K562 (cell line): ENCODE results near the gene LAMTOR5. TPM values are rescaled to one million over a fixed set of nuclear protein-coding genes. Genes with fewer than 3 reads are reported as not detected.

Source experiments
- ARID4B ChIP-seq: sonication (generic); formaldehyde crosslinking; IDR thresholded peaks from 2 replicates; pipeline ENCODE4 v1.8.0; 2022; ENCODE audit warnings: mild to moderate bottlenecking, missing genetic modification reagents
- COPS2 ChIP-seq: fragments of 450-650 bp; conservative IDR thresholded peaks from 2 replicates; pipeline ENCODE4 v1.6.1; 2016; ENCODE audit warnings: mild to moderate bottlenecking, moderate library complexity
- KLF6 ChIP-seq: fragments of 250-450 bp; sonication (Bioruptor Pico); IDR thresholded peaks from 2 replicates; pipeline ENCODE4 v1.4.0; 2020; ENCODE audit warnings: mild to moderate bottlenecking, moderate library complexity, borderline replicate concordance
- MTA2 ChIP-seq: fragments of 450-650 bp; IDR thresholded peaks from 2 replicates; pipeline ENCODE4 v1.6.1; 2016; ENCODE audit warnings: low read depth
- NBN ChIP-seq: fragments of 450-650 bp; IDR thresholded peaks from 2 replicates; pipeline ENCODE4 v1.6.1; 2016; ENCODE audit warnings: low read depth, mild to moderate bottlenecking
- POLR2A ChIP-seq: fragments of 450-650 bp; conservative IDR thresholded peaks from 2 replicates; pipeline ENCODE4 v1.6.1; 2016
- PTRF ChIP-seq: fragments of 450-650 bp; IDR thresholded peaks from 2 replicates; pipeline ENCODE4 v1.6.1; 2016; ENCODE audit warnings: mild to moderate bottlenecking, missing genetic modification characterization, missing compliant biosample characterization
- RFX1 ChIP-seq: fragments of 450-650 bp; IDR thresholded peaks from 2 replicates; pipeline ENCODE4 v1.6.1; 2016; ENCODE audit warnings: mild to moderate bottlenecking, moderate library complexity
- SMARCA4 ChIP-seq: fragments of 450-650 bp; IDR thresholded peaks from 2 replicates; pipeline ENCODE4 v1.6.1; 2016
- TAF15 ChIP-seq: fragments of 200-400 bp; formaldehyde crosslinking; IDR thresholded peaks from 2 replicates; pipeline ENCODE4 v1.6.1; 2017; ENCODE audit warnings: mild to moderate bottlenecking, low read depth, low read length, moderate library complexity
- TFAM ChIP-seq: fragments of 250-450 bp; sonication (Bioruptor Pico); conservative IDR thresholded peaks from 2 replicates; pipeline ENCODE4 v1.5.0; 2021; ENCODE audit warnings: mild to moderate bottlenecking, moderate library complexity
- TRIM28 ChIP-seq: fragments of 450-650 bp; IDR thresholded peaks from 2 replicates; pipeline ENCODE4 v1.6.1; 2017
- USF1 ChIP-seq: sonication (generic); formaldehyde crosslinking; IDR thresholded peaks from 2 replicates; pipeline ENCODE4 v1.9.0; 2022; ENCODE audit warnings: mild to moderate bottlenecking, missing genetic modification reagents
- ZNF121 ChIP-seq: sonication (generic); formaldehyde crosslinking; conservative IDR thresholded peaks from 2 replicates; pipeline ENCODE4 v1.8.0; 2022; ENCODE audit warnings: missing genetic modification reagents
- ZNF318 ChIP-seq, 2 experiments: fragments of 450-650 bp; IDR thresholded peaks; 2 replicates each; pipeline ENCODE4 v1.6.1; 2016; ENCODE audit warnings: mild to moderate bottlenecking in 2 of 2, borderline replicate concordance in 1 of 2, low read depth in 1 of 2, moderate library complexity in 1 of 2
- polyA plus RNA-seq, 8 experiments: library from polyadenylated mRNA; depleted of rRNA in 4 of 8; stranded (reverse) in 5 of 8; unstranded in 3 of 8; fragments of >200 nt; fragmentation: Nextera tagmentation in 2 of 8; fragmentation: Illumina TruSeq in 1 of 8; extraction: Ambion mirVana in 2 of 8; extraction: Trizol in 1 of 8; gene quantifications; 2 replicates each; pipeline versions ENCODE4 v1.2.1 to v1.2.3, GENCODE V29; 2011 to 2014; ENCODE audit warnings: inconsistent platforms in 1 of 8, missing spikeins in 1 of 8
- total RNA-seq, 7 experiments: library from RNA; depleted of rRNA in 6 of 7; stranded (reverse); fragments of >200 nt in 6 of 7; fragmentation: Illumina TruSeq in 2 of 7; extraction: Trizol in 2 of 7; gene quantifications; 2 replicates each; pipeline versions ENCODE4 v1.2.1 to v1.2.3, GENCODE V29; 2011 to 2021; ENCODE audit warnings: low replicate concordance in 1 of 7

The LAMTOR5 gene
- total and polyA plus RNA-seq, 9 of the 15 experiments (the other 6 are each of a cell fraction or from before 2014, with no cell fraction given), result 118 to 712 (median 241) TPM

- TF ChIP-seq ZNF318 (IDR thresholded peaks at IDR 0.05; ENCODE audit: borderline replicate concordance in 1 of 2, low read depth in 1 of 2), result peak in 1 of 2 experiments; percentile 80; a peak in 2 of 4 replicates
- no peak; the same call in 1 of the 2 replicates for TF ChIP-seq MTA2
- no peak for TF ChIP-seq KLF6 (CRISPR knock-in tag)
- TF ChIP-seq TRIM28, result 0 out of 2 replicates have a peak, but pooled peaks have one; percentile 37
- TF ChIP-seq USF1, result no peak
- no peak for TF ChIP-seq NBN
- no peak for TF ChIP-seq PTRF (tag)
- TF ChIP-seq COPS2, result no peak
- TF ChIP-seq RFX1, result no peak
- no peak for TF ChIP-seq TFAM (CRISPR knock-in tag)
- TF ChIP-seq ZNF121 (CRISPR knock-in tag), result no peak
- no peak for TF ChIP-seq POLR2A
- TF ChIP-seq TAF15, result no peak
- no peak for TF ChIP-seq ARID4B (CRISPR knock-in tag)
- peak; percentile 74 for TF ChIP-seq SMARCA4
Observed at GRCh38 chr1:110420874-110421793, 13.6 kb upstream of the LAMTOR5 start (continued).
